Neural progenitor cell (in vitro differentiated cells): ENCODE measurements around the gene SMIM29. TPM values are rescaled to one million over a fixed set of nuclear protein-coding genes. Genes with fewer than 3 reads are reported as not detected.

Source experiments
- DNase-seq: peaks from one replicate; pipeline ENCODE4 v3.0.0-alpha.2; 2016; ENCODE audit warnings: low spot score
- H2AFZ ChIP-seq: fragments of 200-600 bp; sonication (generic); replicated peaks from 2 replicates; pipeline ENCODE4 v1.6.1; 2016; ENCODE audit warnings: antibody characterized with exemption
- H3F3A ChIP-seq: fragments of 200-600 bp; sonication (generic); 2 replicates; pipeline ENCODE4 v1.6.1; 2016; ENCODE audit warnings: antibody characterized with exemption, low read depth
- H3K27ac ChIP-seq: fragments of 200-600 bp; sonication (generic); 2 replicates; pipeline ENCODE4 v1.5.1; 2016; ENCODE audit warnings: mild to moderate bottlenecking
- H3K27me3 ChIP-seq: fragments of 200-600 bp; sonication (generic); 2 replicates; pipeline ENCODE4 v1.6.1; 2016; ENCODE audit warnings: mild to moderate bottlenecking, moderate library complexity
- H3K36me3 ChIP-seq: fragments of 200-600 bp; sonication (generic); 2 replicates; pipeline ENCODE4 v1.5.1; 2016
- H3K4me1 ChIP-seq: fragments of 200-600 bp; sonication (generic); 2 replicates; pipeline ENCODE4 v1.6.1; 2016; ENCODE audit warnings: mixed run types
- H3K4me2 ChIP-seq: fragments of 200-600 bp; sonication (generic); 2 replicates; pipeline ENCODE4 v1.6.1; 2016
- H3K4me3 ChIP-seq: fragments of 200-600 bp; sonication (generic); 2 replicates; pipeline ENCODE4 v1.5.1; 2016
- H3K79me2 ChIP-seq: fragments of 200-600 bp; sonication (generic); 2 replicates; pipeline ENCODE4 v1.6.1; 2016; ENCODE audit warnings: low read depth
- H3K9ac ChIP-seq: fragments of 200-600 bp; sonication (generic); 2 replicates; pipeline ENCODE4 v1.6.1; 2016
- H3K9me3 ChIP-seq: fragments of 200-600 bp; sonication (generic); 2 replicates; pipeline ENCODE4 v1.5.1; 2016; ENCODE audit warnings: low read depth
- H4K20me1 ChIP-seq: fragments of 200-600 bp; sonication (generic); 2 replicates; pipeline ENCODE4 v1.6.1; 2016; ENCODE audit warnings: low read depth
- H3K27ac Mint-ChIP-seq: 3 replicates; pipeline ENCODE4 v1.8.0; 2021; ENCODE audit warnings: mixed read lengths
- H3K27me3 Mint-ChIP-seq: 2 replicates; pipeline ENCODE4 v1.8.0; 2022; ENCODE audit warnings: low read depth, mild to moderate bottlenecking, inconsistent platforms, moderate library complexity, mixed read lengths; ENCODE audit not compliant: insufficient read depth
- H3K36me3 Mint-ChIP-seq: 3 replicates; pipeline ENCODE4 v1.8.0; 2021; ENCODE audit warnings: mixed read lengths
- H3K4me1 Mint-ChIP-seq: 3 replicates; pipeline ENCODE4 v1.8.0; 2021; ENCODE audit warnings: mixed read lengths
- H3K4me3 Mint-ChIP-seq: 3 replicates; pipeline ENCODE4 v1.8.0; 2021; ENCODE audit warnings: mild to moderate bottlenecking, moderate library complexity, mixed read lengths
- H3K9me3 Mint-ChIP-seq: 3 replicates; pipeline ENCODE4 v1.8.0; 2020; ENCODE audit warnings: mixed read lengths
- EZH2 ChIP-seq: fragments of 200-600 bp; sonication (generic); IDR thresholded peaks from 2 replicates; pipeline ENCODE4 v1.6.1; 2017; ENCODE audit warnings: antibody characterized with exemption, mild to moderate bottlenecking, moderate library complexity
- EZH2phosphoT487 ChIP-seq: fragments of 200-600 bp; sonication (generic); IDR thresholded peaks from 2 replicates; pipeline ENCODE4 v1.6.1; 2017; ENCODE audit warnings: antibody characterized with exemption
- total RNA-seq: library from RNA; depleted of rRNA; stranded (reverse); fragments of >200 nt; gene quantifications from 2 replicates; pipeline ENCODE4 v1.2.3, GENCODE V29; 2015; ENCODE audit warnings: low replicate concordance
- TF ChIP-seq, protein P1 (sequence below): fragments of 200-600 bp; sonication (generic); IDR thresholded peaks from 2 replicates; pipeline ENCODE4 v1.5.1; 2017; ENCODE audit warnings: antibody characterized with exemption, mild to moderate bottlenecking

SMIM29 gene
- total RNA-seq, 1 donor from 2014 or later, result 2.4 TPM

GRCh38 chr6:34239500-34239825 lies 9.3 kb downstream of the SMIM29 start:
- Histone ChIP-seq H3K27ac (peak overlapping the region; percentile 70), H3K9ac (peak overlapping the region; percentile 20), H3K27me3 (no peaks in the 10 kb centered on the region), H3K36me3 (peaks cover 11% of the 10 kb centered on the region), H4K20me1 (peaks cover 69% of the 10 kb centered on the region), H3F3A (peaks cover 87% of the 10 kb centered on the region), H3K79me2 (peaks cover 78% of the 10 kb centered on the region), H2AFZ (no peak overlapping the region), H3K4me1 (peaks cover 36% of the 10 kb centered on the region), H3K4me2 (peak overlapping the region; percentile 100), H3K4me3 (peak overlapping the region; percentile 98), H3K9me3 (no peaks in the 10 kb centered on the region)
- Mint-ChIP-seq H3K4me1 (peaks cover 54% of the 10 kb centered on the region), H3K36me3 (peaks cover 24% of the 10 kb centered on the region), H3K9me3 (no peaks in the 10 kb centered on the region), H3K27me3 (peaks cover 3% of the 10 kb centered on the region), H3K27ac (no peak overlapping the region), H3K4me3 (peak overlapping the region; percentile 93)
- no peak for DNase-seq
- TF ChIP-seq EZH2 (no peak), EZH2phosphoT487 (no peak)
- TF ChIP-seq, protein P1, sequence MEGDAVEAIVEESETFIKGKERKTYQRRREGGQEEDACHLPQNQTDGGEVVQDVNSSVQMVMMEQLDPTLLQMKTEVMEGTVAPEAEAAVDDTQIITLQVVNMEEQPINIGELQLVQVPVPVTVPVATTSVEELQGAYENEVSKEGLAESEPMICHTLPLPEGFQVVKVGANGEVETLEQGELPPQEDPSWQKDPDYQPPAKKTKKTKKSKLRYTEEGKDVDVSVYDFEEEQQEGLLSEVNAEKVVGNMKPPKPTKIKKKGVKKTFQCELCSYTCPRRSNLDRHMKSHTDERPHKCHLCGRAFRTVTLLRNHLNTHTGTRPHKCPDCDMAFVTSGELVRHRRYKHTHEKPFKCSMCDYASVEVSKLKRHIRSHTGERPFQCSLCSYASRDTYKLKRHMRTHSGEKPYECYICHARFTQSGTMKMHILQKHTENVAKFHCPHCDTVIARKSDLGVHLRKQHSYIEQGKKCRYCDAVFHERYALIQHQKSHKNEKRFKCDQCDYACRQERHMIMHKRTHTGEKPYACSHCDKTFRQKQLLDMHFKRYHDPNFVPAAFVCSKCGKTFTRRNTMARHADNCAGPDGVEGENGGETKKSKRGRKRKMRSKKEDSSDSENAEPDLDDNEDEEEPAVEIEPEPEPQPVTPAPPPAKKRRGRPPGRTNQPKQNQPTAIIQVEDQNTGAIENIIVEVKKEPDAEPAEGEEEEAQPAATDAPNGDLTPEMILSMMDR, result no peak

GRCh38 chr6:34238585-34239499 lies 10.0 kb downstream of the SMIM29 start:
- Histone ChIP-seq H3K27me3 (no peaks in the 10 kb centered on the region), H3K4me2 (peak overlapping the region; percentile 100), H4K20me1 (peaks cover 63% of the 10 kb centered on the region), H3K9me3 (no peaks in the 10 kb centered on the region), H3F3A (peaks cover 88% of the 10 kb centered on the region), H3K4me1 (peaks cover 42% of the 10 kb centered on the region), H3K36me3 (peaks cover 11% of the 10 kb centered on the region), H3K27ac (peak overlapping the region; percentile 70), H3K4me3 (peak overlapping the region; percentile 98), H3K9ac (peak overlapping the region; percentile 91), H3K79me2 (peaks cover 84% of the 10 kb centered on the region), H2AFZ (no peak overlapping the region)
- H3K9me3 Mint-ChIP-seq, result no peaks in the 10 kb centered on the region
- H3K4me1 Mint-ChIP-seq, result peaks cover 58% of the 10 kb centered on the region
- peak overlapping the region; percentile 89 for H3K27ac Mint-ChIP-seq
- H3K36me3 Mint-ChIP-seq, result peaks cover 24% of the 10 kb centered on the region
- DNase-seq, result peak; percentile 40
- H3K4me3 Mint-ChIP-seq, result peak overlapping the region; percentile 93
- peaks cover 4% of the 10 kb centered on the region for H3K27me3 Mint-ChIP-seq
- TF ChIP-seq EZH2phosphoT487, result no peak
- TF ChIP-seq, protein P1, result no peak
- no peak for TF ChIP-seq EZH2

DNA sequence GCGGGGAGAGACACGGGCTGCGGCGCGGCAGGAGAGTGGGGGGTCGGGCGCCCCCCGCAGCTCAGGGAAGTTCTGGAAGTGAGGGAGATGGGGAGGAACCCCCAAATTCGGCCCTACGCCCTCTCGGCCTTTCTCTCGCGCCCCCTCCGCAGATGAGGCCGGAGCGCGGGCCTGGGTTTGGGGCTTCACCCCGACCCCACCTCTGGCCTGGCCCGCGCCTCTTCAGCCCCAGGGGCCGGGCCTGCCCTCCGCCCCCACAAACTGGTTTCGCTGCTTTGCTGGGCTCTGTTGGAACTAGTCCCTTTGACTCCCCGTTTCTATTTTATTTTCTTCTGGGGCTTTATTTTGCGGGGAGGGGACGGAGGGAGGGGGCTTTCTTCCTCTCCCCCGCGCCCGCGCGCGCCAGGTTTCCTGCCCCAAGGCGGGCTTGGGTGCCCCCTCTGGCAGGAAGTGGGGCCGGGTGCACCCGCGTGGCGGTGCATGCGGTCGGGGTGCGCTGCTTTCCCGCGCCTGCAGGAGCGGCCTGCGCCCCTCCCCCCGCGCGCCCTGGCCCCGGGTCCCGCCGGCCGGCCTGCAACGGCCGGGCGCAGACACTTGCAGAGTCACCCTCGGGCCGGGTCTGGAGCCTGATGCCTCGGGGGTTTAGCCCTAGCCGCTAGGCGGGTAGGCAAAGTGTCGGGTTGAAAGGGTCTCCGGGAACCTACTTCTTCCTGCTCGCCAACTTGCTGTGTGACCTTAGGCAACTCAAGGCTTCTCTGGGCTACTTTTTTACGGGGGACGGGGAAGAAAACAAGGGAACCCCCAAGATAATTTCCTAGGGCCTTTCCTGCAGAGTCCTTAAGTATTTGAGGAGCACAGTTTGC lies 10.9 kb downstream of the SMIM29 start:
- peaks cover 18% of the 10 kb centered on the region for H3K36me3 Mint-ChIP-seq
- H3K4me1 Mint-ChIP-seq, result peaks cover 52% of the 10 kb centered on the region
- H3K9me3 Mint-ChIP-seq, result no peaks in the 10 kb centered on the region
- peaks cover 4% of the 10 kb centered on the region for H3K27me3 Mint-ChIP-seq
- H3K36me3 ChIP-seq, result peaks cover 11% of the 10 kb centered on the region
- peak; percentile 76 for DNase-seq
- peaks cover 88% of the 10 kb centered on the region for H3F3A ChIP-seq
- peak overlapping the region; percentile 70 for H3K27ac ChIP-seq
- peak overlapping the region; percentile 98 for H3K4me3 ChIP-seq
- peak overlapping the region; percentile 100 for H3K4me2 ChIP-seq
- no peaks in the 10 kb centered on the region for H3K27me3 ChIP-seq
- peaks cover 43% of the 10 kb centered on the region for H3K4me1 ChIP-seq
- peak overlapping the region; percentile 89 for H3K27ac Mint-ChIP-seq
- H3K9me3 ChIP-seq, result no peaks in the 10 kb centered on the region
- H3K9ac ChIP-seq, result peak overlapping the region; percentile 91
- peaks cover 54% of the 10 kb centered on the region for H4K20me1 ChIP-seq
- H3K79me2 ChIP-seq, result peaks cover 80% of the 10 kb centered on the region
- H3K4me3 Mint-ChIP-seq, result peak overlapping the region; percentile 93
- TF ChIP-seq EZH2, result no peak
- TF ChIP-seq, protein P1, result peak; percentile 44
- no peak overlapping the region for H2AFZ ChIP-seq
